Erythroblast (primary cell): ENCODE measurements around the gene HOATZ.

ENCODE experiments used
- GATA1 ChIP-seq: IDR thresholded peaks from 2 replicates; pipeline ENCODE4 v1.6.1; 2011; ENCODE audit warnings: low read depth, mild to moderate bottlenecking, control low read depth, low read length, moderate library complexity
- POLR2A ChIP-seq: IDR thresholded peaks from 2 replicates; pipeline ENCODE4 v1.6.1; 2011; ENCODE audit warnings: mild to moderate bottlenecking, low read length

GRCh38 chr11:111570796-111571195, 56.2 kb downstream of the HOATZ start:
- TF ChIP-seq POLR2A (no peak), GATA1 (no peak)
